BLaER1 treated with 17β-estradiol and CSF1 and Interleukin-3, amounts not matched to agents 10 nM and 100 nM (cell line): ENCODE results near the gene FAM117B.

ENCODE experiments used
- H3K27ac ChIP-seq, 11 experiments: shearing (Covaris generic); formaldehyde crosslinking; 2 replicates each; pipeline ENCODE4 v1.8.1; 2022
- H3K27me3 ChIP-seq, 11 experiments: shearing (Covaris generic); formaldehyde crosslinking; 2 replicates each; pipeline ENCODE4 v1.8.1; 2022
- H3K36me3 ChIP-seq, 11 experiments: shearing (Covaris generic); formaldehyde crosslinking; 2 replicates each; pipeline ENCODE4 v1.8.1; 2022
- H3K4me1 ChIP-seq, 10 experiments: shearing (Covaris generic); formaldehyde crosslinking; 2 replicates each; pipeline ENCODE4 v1.8.1; 2022
- H3K4me2 ChIP-seq, 11 experiments: shearing (Covaris generic); formaldehyde crosslinking; 2 replicates each; pipeline ENCODE4 v1.8.1; 2022
- H3K4me3 ChIP-seq, 10 experiments: shearing (Covaris generic); formaldehyde crosslinking; 2 replicates each; pipeline ENCODE4 v1.8.1; 2022
- H3K9ac ChIP-seq, 11 experiments: shearing (Covaris generic); formaldehyde crosslinking; 2 replicates each; pipeline ENCODE4 v1.8.1; 2022
- H3K9me3 ChIP-seq, 11 experiments: shearing (Covaris generic); formaldehyde crosslinking; replicated peaks in 1 of 11; 2 replicates each; pipeline ENCODE4 v1.8.1; 2022
- H4K20me1 ChIP-seq, 11 experiments: shearing (Covaris generic); formaldehyde crosslinking; 2 replicates each; pipeline ENCODE4 v1.8.1; 2022
- Cebpa-rat ChIP-seq, 11 experiments: shearing (Covaris generic); IDR thresholded peaks; 2 replicates each; pipeline ENCODE4 v1.8.1; 2022

The FAM117B gene

DNA sequence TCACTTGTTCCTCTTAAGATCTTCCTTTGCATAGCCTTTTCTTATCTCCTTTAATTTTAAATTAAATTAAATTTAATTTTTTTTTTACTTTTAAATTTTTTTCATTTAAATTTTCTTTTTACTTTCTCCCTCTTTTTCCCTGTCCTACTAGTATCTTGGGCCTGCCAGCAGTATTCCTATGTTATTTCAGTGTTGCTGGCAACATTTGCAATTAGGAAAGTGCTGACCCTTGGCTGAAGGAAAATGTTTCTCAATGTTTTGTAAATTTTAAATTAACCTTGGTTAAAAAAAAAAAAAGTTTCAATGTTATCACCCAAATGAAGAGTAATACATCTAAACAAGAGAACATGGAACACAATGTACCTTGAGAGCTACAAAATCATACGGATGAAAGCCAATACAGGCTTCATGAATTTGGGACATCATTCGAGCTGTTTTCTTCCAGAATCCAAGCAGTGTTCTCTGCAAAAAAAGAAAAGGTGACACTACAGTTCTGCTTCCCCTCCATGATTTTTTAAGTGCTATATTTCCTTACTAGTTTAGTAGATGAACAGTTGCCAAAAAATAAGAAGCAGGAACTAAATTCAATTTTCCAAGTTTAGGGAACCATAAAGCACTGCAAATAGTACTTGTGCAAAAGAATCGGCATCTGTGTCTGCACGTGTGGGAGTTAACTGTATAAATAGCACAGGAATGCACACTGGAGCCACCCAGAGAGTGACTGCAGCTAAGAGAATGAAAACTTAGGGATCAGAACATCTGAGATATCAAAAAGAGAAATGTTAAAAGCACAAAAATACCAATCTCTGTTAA is 181.0 kb downstream of the FAM117B start:
- TF ChIP-seq Cebpa-rat (IDR thresholded peaks at IDR 0.05), result no peak
- Histone ChIP-seq H3K27ac (no peak overlapping the region), H3K36me3 (peaks cover 0 to 3% (median 0%) of the 10 kb centered on the region in 11 experiments; a peak in 1 of 22 replicates), H3K4me1 (no peaks in the 10 kb centered on the region; a peak in 1 of 20 replicates), H4K20me1 (no peaks in the 10 kb centered on the region), H3K4me3 (no peak overlapping the region), H3K9me3 (peaks cover 1 to 8% (median 6%) of the 10 kb centered on the region in 11 experiments; a peak in 20 of 22 replicates), H3K4me2 (no peak overlapping the region), H3K27me3 (no peaks in the 10 kb centered on the region), H3K9ac (no peak overlapping the region)

DNA sequence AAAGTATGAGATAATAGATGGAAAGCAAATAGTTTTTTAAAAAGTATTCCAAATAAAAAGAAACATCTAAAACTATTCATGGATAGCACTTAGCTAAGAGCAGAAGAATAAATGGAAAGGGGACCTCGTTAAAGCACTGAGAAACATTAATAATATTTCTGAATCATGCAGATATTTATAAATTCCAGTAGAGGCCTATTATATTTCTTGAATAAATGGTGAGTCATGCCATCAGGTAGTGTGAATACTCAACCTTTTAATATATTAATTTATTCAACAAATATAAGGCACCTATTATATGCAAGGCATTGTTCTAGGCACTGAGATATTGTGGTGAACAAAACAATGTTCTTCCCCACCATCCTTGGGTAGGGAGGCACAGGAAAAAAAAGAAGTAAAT is 183.0 kb downstream of the FAM117B start:
- no peaks in the 10 kb centered on the region for H3K36me3 ChIP-seq
- peaks cover 0 to 18% (median 14%) of the 10 kb centered on the region in 10 experiments; a peak in 14 of 20 replicates for H3K4me1 ChIP-seq
- H3K9me3 ChIP-seq, result no peaks in the 10 kb centered on the region
- no peak overlapping the region for H3K4me3 ChIP-seq
- H3K4me2 ChIP-seq, result no peak overlapping the region
- no peak overlapping the region for H3K9ac ChIP-seq
- no peaks in the 10 kb centered on the region for H4K20me1 ChIP-seq
- TF ChIP-seq Cebpa-rat (IDR thresholded peaks at IDR 0.05), result no peak
- H3K27ac ChIP-seq, result no peak overlapping the region
- no peaks in the 10 kb centered on the region for H3K27me3 ChIP-seq

DNA sequence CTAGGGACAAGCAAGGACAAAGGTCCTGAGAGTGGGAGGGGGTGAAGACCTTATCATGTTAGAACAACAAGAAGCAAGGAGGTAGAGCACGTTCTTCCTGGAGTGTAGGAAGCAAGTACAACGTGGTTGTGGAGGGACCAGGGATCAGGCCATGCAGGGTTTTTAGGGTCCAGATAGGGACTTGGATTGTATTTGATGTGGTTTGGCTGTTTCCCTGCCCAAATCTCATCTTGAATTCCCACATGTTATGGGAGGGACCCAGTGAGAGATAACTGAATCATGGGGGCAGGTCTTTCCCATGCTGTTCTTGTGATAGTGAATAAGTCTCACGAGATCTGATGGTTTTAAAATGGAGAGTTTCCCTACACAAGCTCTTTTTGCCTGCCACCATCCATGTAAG is 183.6 kb downstream of the FAM117B start:
- Histone ChIP-seq H3K9me3 (no peaks in the 10 kb centered on the region), H3K4me2 (no peak overlapping the region), H3K36me3 (no peaks in the 10 kb centered on the region), H3K27ac (no peak overlapping the region), H3K9ac (no peak overlapping the region), H3K27me3 (no peaks in the 10 kb centered on the region), H3K4me3 (no peak overlapping the region), H3K4me1 (peaks cover 0 to 23% (median 14%) of the 10 kb centered on the region in 10 experiments; a peak in 14 of 20 replicates), H4K20me1 (no peaks in the 10 kb centered on the region)
- no peak for TF ChIP-seq Cebpa-rat (IDR thresholded peaks at IDR 0.05)
